ENCODE measurements around the gene PADI1.

The PADI1 gene

GRCh38 chr1:17185485-17185860 lies 19.5 kb upstream of the PADI1 start:
- Histone ChIP-seq H3K27me3 (ENCODE audit: control insufficient read depth, insufficient read depth, low read length) (peaks cover 3% of the 10 kb centered on the region), H3K9me3 (ENCODE audit: control insufficient read depth, low read length) (no peaks in the 10 kb centered on the region)

GRCh38 chr1:17186216-17186909 lies 18.6 kb upstream of the PADI1 start:
- no peaks in the 10 kb centered on the region for H3K9me3 ChIP-seq (ENCODE audit: control insufficient read depth, low read length)

More at GRCh38 chr1:17185485-17185860, 19.5 kb upstream of the PADI1 start:
- Histone ChIP-seq H3K4me1 (ENCODE audit: control insufficient read depth, insufficient read depth, low read length) (no peaks in the 10 kb centered on the region), H3K36me3 (ENCODE audit: control insufficient read depth, insufficient read depth, low read length) (no peaks in the 10 kb centered on the region), H3K4me3 (ENCODE audit: low read length) (no peak overlapping the region), H3K9ac (ENCODE audit: low read length) (no peak overlapping the region)

GRCh38 chr1:17187051-17187450 lies 17.9 kb upstream of the PADI1 start:
- Histone ChIP-seq H3K27me3 (ENCODE audit: control insufficient read depth, insufficient read depth, low read length) (peaks cover under 1% of the 10 kb centered on the region), H3K36me3 (ENCODE audit: control insufficient read depth, insufficient read depth, low read length) (no peaks in the 10 kb centered on the region), H3K4me1 (ENCODE audit: control insufficient read depth, insufficient read depth, low read length) (no peaks in the 10 kb centered on the region), H3K9ac (ENCODE audit: low read length) (no peak overlapping the region), H3K9me3 (ENCODE audit: control insufficient read depth, low read length) (no peaks in the 10 kb centered on the region), H3K4me3 (ENCODE audit: low read length) (no peak overlapping the region)

More at GRCh38 chr1:17186216-17186909, 18.6 kb upstream of the PADI1 start:
- H3K4me1 ChIP-seq (ENCODE audit: control insufficient read depth, insufficient read depth, low read length), result no peaks in the 10 kb centered on the region
- H3K9ac ChIP-seq (ENCODE audit: low read length), result no peak overlapping the region
- no peak overlapping the region for H3K4me3 ChIP-seq (ENCODE audit: low read length)
- peaks cover 3% of the 10 kb centered on the region for H3K27me3 ChIP-seq (ENCODE audit: control insufficient read depth, insufficient read depth, low read length)
- no peaks in the 10 kb centered on the region for H3K36me3 ChIP-seq (ENCODE audit: control insufficient read depth, insufficient read depth, low read length)

- H3K27me3 ChIP-seq (ENCODE audit: control insufficient read depth, insufficient read depth, low read length), result no peaks in the 10 kb centered on the region
These were observed 16.7 kb upstream of the PADI1 start for GRCh38 chr1:17188217-17188616.

GRCh38 chr1:17188889-17189631 lies 15.9 kb upstream of the PADI1 start:
- H3K4me3 ChIP-seq (ENCODE audit: low read length), result no peak overlapping the region

More at GRCh38 chr1:17188217-17188616, 16.7 kb upstream of the PADI1 start:
- Histone ChIP-seq H3K9me3 (ENCODE audit: control insufficient read depth, low read length) (no peaks in the 10 kb centered on the region), H3K4me1 (ENCODE audit: control insufficient read depth, insufficient read depth, low read length) (no peaks in the 10 kb centered on the region), H3K4me3 (ENCODE audit: low read length) (no peak overlapping the region), H3K36me3 (ENCODE audit: control insufficient read depth, insufficient read depth, low read length) (no peaks in the 10 kb centered on the region), H3K9ac (ENCODE audit: low read length) (no peak overlapping the region)

GRCh38 chr1:17189632-17189990 lies 15.3 kb upstream of the PADI1 start:
- no peak overlapping the region for H3K4me3 ChIP-seq (ENCODE audit: low read length)
- no peak overlapping the region for H3K9ac ChIP-seq (ENCODE audit: low read length)
- peaks cover 2% of the 10 kb centered on the region for H3K27me3 ChIP-seq (ENCODE audit: control insufficient read depth, insufficient read depth, low read length)
- no peaks in the 10 kb centered on the region for H3K9me3 ChIP-seq (ENCODE audit: control insufficient read depth, low read length)
- H3K4me1 ChIP-seq (ENCODE audit: control insufficient read depth, insufficient read depth, low read length), result no peaks in the 10 kb centered on the region
- no peaks in the 10 kb centered on the region for H3K36me3 ChIP-seq (ENCODE audit: control insufficient read depth, insufficient read depth, low read length)

More at GRCh38 chr1:17188889-17189631, 15.9 kb upstream of the PADI1 start:
- no peaks in the 10 kb centered on the region for H3K27me3 ChIP-seq (ENCODE audit: control insufficient read depth, insufficient read depth, low read length)
- no peaks in the 10 kb centered on the region for H3K4me1 ChIP-seq (ENCODE audit: control insufficient read depth, insufficient read depth, low read length)
- no peaks in the 10 kb centered on the region for H3K9me3 ChIP-seq (ENCODE audit: control insufficient read depth, low read length)
- no peak overlapping the region for H3K9ac ChIP-seq (ENCODE audit: low read length)
- H3K36me3 ChIP-seq (ENCODE audit: control insufficient read depth, insufficient read depth, low read length), result no peaks in the 10 kb centered on the region

GRCh38 chr1:17190010-17190995 lies 14.6 kb upstream of the PADI1 start:
- Histone ChIP-seq H3K36me3 (ENCODE audit: control insufficient read depth, insufficient read depth, low read length) (no peaks in the 10 kb centered on the region), H3K27me3 (ENCODE audit: control insufficient read depth, insufficient read depth, low read length) (peaks cover 4% of the 10 kb centered on the region), H3K4me3 (ENCODE audit: low read length) (no peak overlapping the region), H3K9ac (ENCODE audit: low read length) (no peak overlapping the region), H3K4me1 (ENCODE audit: control insufficient read depth, insufficient read depth, low read length) (no peaks in the 10 kb centered on the region), H3K9me3 (ENCODE audit: control insufficient read depth, low read length) (no peaks in the 10 kb centered on the region)

GRCh38 chr1:17191990-17192242 lies 13.0 kb upstream of the PADI1 start:
- H3K27me3 ChIP-seq (ENCODE audit: control insufficient read depth, insufficient read depth, low read length), result peaks cover 4% of the 10 kb centered on the region
- no peak overlapping the region for H3K9ac ChIP-seq (ENCODE audit: low read length)
- H3K4me3 ChIP-seq (ENCODE audit: low read length), result no peak overlapping the region
- H3K36me3 ChIP-seq (ENCODE audit: control insufficient read depth, insufficient read depth, low read length), result no peaks in the 10 kb centered on the region
- H3K9me3 ChIP-seq (ENCODE audit: control insufficient read depth, low read length), result no peaks in the 10 kb centered on the region
- no peaks in the 10 kb centered on the region for H3K4me1 ChIP-seq (ENCODE audit: control insufficient read depth, insufficient read depth, low read length)

- Histone ChIP-seq H3K4me3 (ENCODE audit: low read length) (no peak overlapping the region), H3K27me3 (ENCODE audit: control insufficient read depth, insufficient read depth, low read length) (peaks cover 4% of the 10 kb centered on the region)
These were observed 12.3 kb upstream of the PADI1 start for GRCh38 chr1:17192394-17193221.

GRCh38 chr1:17193222-17194132 lies 11.5 kb upstream of the PADI1 start:
- no peaks in the 10 kb centered on the region for H3K9me3 ChIP-seq (ENCODE audit: control insufficient read depth, low read length)
- no peak overlapping the region for H3K9ac ChIP-seq (ENCODE audit: low read length)
- no peak overlapping the region for H3K4me3 ChIP-seq (ENCODE audit: low read length)
- H3K4me1 ChIP-seq (ENCODE audit: control insufficient read depth, insufficient read depth, low read length), result no peaks in the 10 kb centered on the region
- no peaks in the 10 kb centered on the region for H3K36me3 ChIP-seq (ENCODE audit: control insufficient read depth, insufficient read depth, low read length)
- H3K27me3 ChIP-seq (ENCODE audit: control insufficient read depth, insufficient read depth, low read length), result peaks cover 4% of the 10 kb centered on the region

More at GRCh38 chr1:17192394-17193221, 12.3 kb upstream of the PADI1 start:
- Histone ChIP-seq H3K9me3 (ENCODE audit: control insufficient read depth, low read length) (no peaks in the 10 kb centered on the region), H3K36me3 (ENCODE audit: control insufficient read depth, insufficient read depth, low read length) (no peaks in the 10 kb centered on the region), H3K9ac (ENCODE audit: low read length) (no peak overlapping the region), H3K4me1 (ENCODE audit: control insufficient read depth, insufficient read depth, low read length) (no peaks in the 10 kb centered on the region)

- no peaks in the 10 kb centered on the region for H3K9me3 ChIP-seq (ENCODE audit: control insufficient read depth, low read length)
- H3K4me3 ChIP-seq (ENCODE audit: low read length), result no peak overlapping the region
- no peaks in the 10 kb centered on the region for H3K36me3 ChIP-seq (ENCODE audit: control insufficient read depth, insufficient read depth, low read length)
- no peak overlapping the region for H3K9ac ChIP-seq (ENCODE audit: low read length)
- no peaks in the 10 kb centered on the region for H3K4me1 ChIP-seq (ENCODE audit: control insufficient read depth, insufficient read depth, low read length)
- peaks cover 4% of the 10 kb centered on the region for H3K27me3 ChIP-seq (ENCODE audit: control insufficient read depth, insufficient read depth, low read length)
These were observed 10.8 kb upstream of the PADI1 start for GRCh38 chr1:17194133-17194475.
